ENCODE data around the gene PRKCZ. TPM values are rescaled to one million over a fixed set of nuclear protein-coding genes. Genes with fewer than 3 reads are reported as not detected.

Gene PRKCZ
- polyA plus RNA-seq, 1 of the 3 experiments (the other 2 are of a cell fraction), result 24.2 TPM

DNA sequence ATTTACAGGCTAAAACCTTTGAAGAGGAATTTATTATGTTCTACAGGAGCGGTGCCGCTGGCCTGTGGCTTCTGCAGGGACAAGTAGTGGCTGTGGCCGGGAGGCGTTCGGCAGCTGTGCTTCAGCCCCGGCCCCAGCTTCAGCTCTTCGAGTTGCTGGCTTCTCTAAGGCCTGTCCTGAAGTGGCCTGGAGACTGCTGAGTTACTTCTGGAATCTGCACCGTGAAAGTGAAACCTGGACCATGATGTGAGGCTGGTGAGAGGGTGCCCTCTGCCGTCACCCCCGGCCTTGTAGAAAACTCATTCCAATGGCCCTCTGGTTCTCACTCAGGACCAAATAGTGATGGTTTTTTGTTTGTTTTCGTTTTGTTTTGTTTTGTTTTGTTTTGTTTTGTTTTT lies 48.1 kb downstream of the PRKCZ start:
- TF ChIP-seq ELF1 (IDR thresholded peaks at IDR 0.05) (no peak), RXRA (IDR thresholded peaks at IDR 0.05; ENCODE audit: borderline replicate concordance, low read depth) (no peak), NRF1 (IDR thresholded peaks at IDR 0.05; ENCODE audit: low read depth, low read length) (no peak), SMC3 (IDR thresholded peaks at IDR 0.05; ENCODE audit: low read depth, low read length) (no peak), NFIC (IDR thresholded peaks at IDR 0.05; ENCODE audit: borderline replicate concordance) (no peak), RFX5 (IDR thresholded peaks at IDR 0.05; ENCODE audit: low read length) (no peak), REST (IDR thresholded peaks at IDR 0.05; ENCODE audit: low read depth, low read length) (no peak), USF2 (IDR thresholded peaks at IDR 0.05; ENCODE audit: borderline replicate concordance, low read depth, low read length) (no peak), POLR2AphosphoS5 (IDR thresholded peaks at IDR 0.05; ENCODE audit: low read depth, low read length) (no peak)
- TF ChIP-seq, protein P1, sequence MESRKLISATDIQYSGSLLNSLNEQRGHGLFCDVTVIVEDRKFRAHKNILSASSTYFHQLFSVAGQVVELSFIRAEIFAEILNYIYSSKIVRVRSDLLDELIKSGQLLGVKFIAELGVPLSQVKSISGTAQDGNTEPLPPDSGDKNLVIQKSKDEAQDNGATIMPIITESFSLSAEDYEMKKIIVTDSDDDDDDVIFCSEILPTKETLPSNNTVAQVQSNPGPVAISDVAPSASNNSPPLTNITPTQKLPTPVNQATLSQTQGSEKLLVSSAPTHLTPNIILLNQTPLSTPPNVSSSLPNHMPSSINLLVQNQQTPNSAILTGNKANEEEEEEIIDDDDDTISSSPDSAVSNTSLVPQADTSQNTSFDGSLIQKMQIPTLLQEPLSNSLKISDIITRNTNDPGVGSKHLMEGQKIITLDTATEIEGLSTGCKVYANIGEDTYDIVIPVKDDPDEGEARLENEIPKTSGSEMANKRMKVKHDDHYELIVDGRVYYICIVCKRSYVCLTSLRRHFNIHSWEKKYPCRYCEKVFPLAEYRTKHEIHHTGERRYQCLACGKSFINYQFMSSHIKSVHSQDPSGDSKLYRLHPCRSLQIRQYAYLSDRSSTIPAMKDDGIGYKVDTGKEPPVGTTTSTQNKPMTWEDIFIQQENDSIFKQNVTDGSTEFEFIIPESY (IDR thresholded peaks at IDR 0.05; ENCODE audit: borderline replicate concordance, low read depth), result no peak
- WGBS (ENCODE audit: low lambda C conversion rate), result 92% methylated on average over 5 of the region's 11 CpGs

More for the DNA sequence above, 48.1 kb downstream of the PRKCZ start:
- no peak for DNase-seq
- Histone ChIP-seq H3K4me1 (ENCODE audit: control insufficient read depth in 1 of 2, insufficient read depth in 2 of 2, low read depth in 1 of 2, low read length in 1 of 2) (no peaks in the 10 kb centered on the region; a peak in 1 of 4 replicates), H4K20me1 (ENCODE audit: insufficient read depth) (no peaks in the 10 kb centered on the region), H3K4me3 (ENCODE audit: low read depth in 2 of 2, low read length in 1 of 2) (no peak overlapping the region), H3K27ac (ENCODE audit: low read depth in 2 of 2, low read length in 1 of 2) (no peak overlapping the region), H3K9ac (no peak overlapping the region), H3K4me2 (no peak overlapping the region), H3K79me2 (ENCODE audit: insufficient read depth) (no peaks in the 10 kb centered on the region), H3K27me3 (ENCODE audit: insufficient read depth) (no peaks in the 10 kb centered on the region), H2AFZ (ENCODE audit: low read depth) (no peak overlapping the region), H3K36me3 (replicated peaks in 1 of 2; ENCODE audit: control insufficient read depth in 1 of 2, insufficient read depth in 2 of 2, low read length in 1 of 2) (no peaks in the 10 kb centered on the region), H3K9me3 (no peaks in the 10 kb centered on the region), H3F3A (replicated peaks; ENCODE audit: insufficient read depth) (no peaks in the 10 kb centered on the region), H3K9me2 (no peaks in the 10 kb centered on the region)
- ChIA-PET CTCF (interaction anchor here (0.7 to 1.3 kb wide), 3 partner anchors 11 to 76 kb away, joined by 3 to 4 read pairs (median 3); no protein-coding TSS in a partner anchor), POLR2A (no interaction called here)

All from SK-N-SH (cell line).